H4 (cell line): Measurements from ENCODE around the gene ZNF417. TPM values are rescaled to one million over a fixed set of nuclear protein-coding genes. Genes with fewer than 3 reads are reported as not detected.

ENCODE experiments used
- DNase-seq: peaks from one replicate; pipeline ENCODE4 v3.0.0-alpha.2; 2015; ENCODE audit warnings: low spot score
- total RNA-seq: library from RNA; depleted of rRNA; stranded (reverse); fragments of >200 nt; shearing (Covaris generic); gene quantifications from 2 replicates; pipeline ENCODE4 v1.2.3, GENCODE V29; 2014; rRNA removed

The ZNF417 gene
- total RNA-seq, result 4.9 and 12.1 TPM in 2 replicates

DNA sequence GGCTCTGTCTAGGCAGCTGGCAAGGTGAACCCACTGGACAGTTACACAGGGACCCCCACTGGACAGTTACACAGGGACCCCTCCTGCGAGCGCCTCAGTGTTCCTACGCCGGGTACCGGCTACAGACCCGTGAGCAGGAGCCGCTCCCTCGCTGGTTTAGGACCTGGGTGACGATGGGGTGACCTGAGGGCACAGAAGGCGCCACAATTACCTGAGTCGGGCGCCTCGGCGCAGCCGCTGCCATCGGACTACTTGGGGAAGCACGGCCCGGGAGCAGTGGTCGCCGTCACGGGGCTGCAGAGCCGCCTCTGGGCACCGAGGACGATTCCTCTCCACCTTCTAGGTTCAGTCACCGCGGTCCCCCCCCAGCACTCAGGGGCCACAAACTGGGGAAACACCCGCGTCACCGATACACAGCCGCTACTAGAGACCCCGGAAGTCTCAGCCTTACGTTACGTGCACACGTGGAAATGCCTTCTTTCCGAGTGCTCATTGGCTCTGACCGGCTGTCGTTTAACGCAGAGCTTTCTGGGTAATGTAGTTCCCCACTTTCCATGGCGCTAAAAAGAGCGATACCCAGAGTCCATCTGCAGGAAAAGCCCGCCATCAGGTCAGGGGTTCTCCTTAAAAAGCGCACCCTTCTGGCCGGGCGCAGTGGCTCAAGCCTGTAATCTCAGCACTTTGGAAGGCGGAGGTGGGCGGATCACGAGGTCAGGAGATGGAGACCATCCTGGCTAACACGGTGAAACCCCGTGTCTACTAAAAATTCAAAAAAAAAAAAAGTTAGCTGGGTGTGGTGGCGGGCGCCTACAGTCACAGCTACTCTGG lies at the start of gene ZNF417:
Gene ZNF417 (minus strand): TSS at position 425 of the 828 bp plus-strand sequence. CDS start 181 bp downstream, at position 244.
- DNase-seq, result peak; percentile 97

DNA sequence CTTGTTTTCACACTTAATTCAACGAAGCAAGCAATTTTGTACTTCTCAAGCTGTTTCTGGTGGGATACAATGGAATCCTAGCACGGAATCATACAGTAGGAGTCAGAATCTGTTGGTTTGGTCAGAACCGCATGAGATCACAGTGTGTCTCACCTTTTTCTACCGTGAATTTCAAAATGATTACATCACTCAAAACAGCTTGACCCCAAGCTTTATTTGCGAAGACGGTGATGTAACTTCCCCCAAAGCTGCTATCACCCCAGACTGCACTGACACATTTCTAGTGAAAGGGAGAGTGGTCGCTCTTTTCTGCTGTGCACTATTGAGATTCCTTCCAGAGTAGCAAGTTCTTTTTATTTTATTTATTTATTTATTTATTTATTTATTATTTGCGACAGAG lies 48.4 kb upstream of the ZNF417 start:
- no peak for DNase-seq

DNA sequence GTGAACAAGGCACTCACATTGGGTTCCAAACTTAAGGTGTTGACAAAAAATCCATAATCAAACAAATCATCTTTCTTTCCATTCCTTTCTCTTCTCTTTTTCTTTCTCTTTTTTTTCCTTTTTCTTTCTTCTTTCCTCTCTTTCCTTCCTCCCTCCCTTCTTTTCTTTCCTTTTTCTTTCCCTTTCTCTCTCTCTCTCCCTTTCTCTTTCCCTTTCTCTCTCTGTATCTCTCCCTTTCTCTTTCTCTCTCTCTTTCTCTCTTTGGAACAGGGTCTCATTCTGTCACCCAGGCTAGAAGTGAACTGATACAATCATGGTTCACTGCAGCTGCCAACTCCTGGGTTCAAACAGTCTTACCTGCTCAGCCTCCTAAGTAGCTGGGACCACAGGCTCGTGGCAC lies 45.4 kb upstream of the ZNF417 start:
- DNase-seq, result no peak

DNA sequence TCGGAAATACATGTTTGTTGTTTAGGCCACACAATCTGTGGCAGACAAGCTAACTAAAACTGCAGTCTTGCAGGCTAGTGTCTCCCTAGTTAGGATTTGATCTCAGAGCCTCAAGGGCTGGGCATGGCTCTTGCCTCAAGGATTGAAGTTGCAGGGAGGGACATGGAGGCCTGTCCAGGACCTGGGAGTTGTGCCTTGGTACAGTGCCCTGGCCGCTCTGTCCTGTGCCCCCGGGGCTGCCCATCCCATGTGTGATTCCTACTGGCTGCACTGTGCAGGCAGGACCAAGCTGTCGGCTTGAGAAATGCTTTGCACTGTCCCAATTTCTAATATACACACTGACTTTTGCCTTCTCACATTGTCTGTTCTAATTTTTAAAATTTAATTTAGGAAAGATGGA lies 38.6 kb upstream of the ZNF417 start:
- no peak for DNase-seq

DNA sequence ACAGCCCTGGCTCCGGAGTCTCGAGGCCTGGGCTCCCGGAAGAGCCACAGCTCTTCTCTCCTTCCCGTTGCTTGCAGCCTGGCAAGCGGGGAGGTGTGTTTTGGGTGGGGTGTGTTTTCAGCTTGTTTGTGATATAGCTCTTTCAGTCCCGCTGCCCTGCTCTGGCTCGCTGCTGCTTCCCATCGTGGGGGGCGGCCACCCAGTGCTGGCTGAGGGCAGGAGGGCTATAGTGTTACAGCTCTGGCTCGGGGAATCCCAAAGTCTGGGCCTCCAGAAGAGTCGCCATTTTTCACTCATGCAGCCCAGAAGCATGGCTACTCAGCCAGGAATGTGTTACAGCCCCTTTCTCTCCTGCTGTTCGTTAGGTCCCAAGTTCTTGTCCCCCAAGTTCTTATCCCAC lies 33.3 kb upstream of the ZNF417 start:
- no peak for DNase-seq

DNA sequence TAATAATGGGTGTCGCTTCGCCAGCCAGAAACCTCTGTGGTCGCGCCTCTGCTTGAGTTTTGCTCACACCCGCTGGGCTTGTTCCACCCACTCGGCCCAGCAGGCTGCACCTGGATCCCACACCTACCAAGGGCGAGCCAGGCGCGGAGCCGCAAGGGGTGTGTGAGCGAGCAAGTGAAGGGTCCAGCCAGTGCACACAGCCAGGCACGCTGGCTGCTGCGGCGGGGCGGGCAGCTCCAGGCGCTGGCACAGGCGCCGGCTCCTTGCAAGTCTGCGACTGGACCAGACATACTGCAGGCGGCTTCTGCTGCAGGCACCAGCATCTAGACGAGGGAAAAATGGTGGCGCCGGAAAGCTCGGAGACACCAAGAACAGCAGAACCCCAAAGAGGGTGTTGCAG lies 32.9 kb upstream of the ZNF417 start:
- DNase-seq, result no peak

DNA sequence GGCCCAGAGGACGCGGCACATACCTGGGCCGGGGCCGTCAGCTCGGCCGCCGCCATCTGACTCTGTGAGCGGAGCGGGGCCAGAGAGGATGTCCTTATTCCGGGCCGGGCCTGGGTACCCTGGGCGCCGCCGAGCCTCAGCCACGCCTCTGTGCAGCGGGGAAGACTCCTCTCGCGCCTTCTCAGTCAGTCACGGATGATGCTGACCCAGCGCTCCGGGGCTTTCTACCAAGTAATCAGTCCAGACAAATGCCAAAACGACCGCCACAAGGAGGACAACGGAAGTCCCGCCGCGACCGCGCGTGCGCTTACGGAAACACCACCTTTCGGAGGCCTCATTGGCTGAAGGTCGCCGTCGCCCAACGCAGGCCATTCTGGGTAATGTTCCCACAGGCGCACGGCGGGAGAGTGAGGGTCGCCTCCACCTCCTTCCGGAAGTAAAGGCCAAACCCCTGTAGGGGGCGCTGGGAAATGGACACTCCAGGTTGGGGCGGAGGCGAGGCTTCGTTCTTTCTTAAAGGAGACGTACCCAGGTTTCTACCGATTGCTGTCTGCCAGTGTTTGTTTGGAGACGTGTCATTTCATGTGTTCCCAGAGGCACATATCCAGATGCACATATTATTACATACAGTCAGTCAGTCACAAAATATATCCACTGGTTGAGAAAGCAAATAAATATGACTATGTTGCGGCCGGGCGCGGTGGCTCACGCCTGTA lies 31.2 kb upstream of the ZNF417 start, which contains the start of gene ZNF256:
Gene ZNF256 (minus strand): TSS at position 288 of the 716 bp plus-strand sequence. CDS start 232 bp downstream, at position 56.
- peak; percentile 97 for DNase-seq

DNA sequence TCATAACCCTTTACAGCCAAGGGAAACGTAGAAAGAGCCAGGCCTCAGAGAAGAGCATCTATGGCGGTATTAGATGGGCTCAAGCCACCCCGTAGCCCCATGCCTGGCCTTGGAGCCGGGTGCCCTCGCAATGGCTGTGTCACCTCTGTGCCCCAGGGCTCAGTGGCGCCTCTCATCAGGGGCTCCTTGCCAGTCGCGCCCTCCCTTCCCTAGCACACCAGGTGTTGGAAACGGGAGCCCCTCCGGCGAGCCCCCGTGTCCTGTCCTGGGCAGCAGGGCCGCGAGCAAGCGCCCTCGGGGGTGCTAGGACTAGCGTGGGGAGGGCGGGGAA lies 30.7 kb upstream of the ZNF417 start:
- DNase-seq, result no peak

DNA sequence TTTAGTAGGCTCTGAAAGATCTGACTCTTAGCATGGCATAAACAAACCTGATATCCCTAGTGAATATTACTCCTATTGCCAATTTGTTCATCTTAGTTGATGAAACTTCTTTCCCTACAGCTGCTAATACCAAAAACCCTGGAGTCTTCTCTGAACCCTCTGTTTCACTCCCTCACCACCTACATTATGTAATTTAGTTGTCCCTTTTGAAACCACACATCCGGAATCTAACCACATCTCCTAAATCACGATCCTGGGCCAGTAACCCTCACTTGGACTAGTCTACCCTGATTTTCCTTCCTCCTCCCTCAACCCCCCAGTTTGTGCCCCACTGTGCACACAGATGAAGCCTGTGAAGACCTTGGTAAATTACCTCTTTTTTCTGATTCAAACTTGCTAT lies 29.9 kb upstream of the ZNF417 start:
- no peak for DNase-seq

DNA sequence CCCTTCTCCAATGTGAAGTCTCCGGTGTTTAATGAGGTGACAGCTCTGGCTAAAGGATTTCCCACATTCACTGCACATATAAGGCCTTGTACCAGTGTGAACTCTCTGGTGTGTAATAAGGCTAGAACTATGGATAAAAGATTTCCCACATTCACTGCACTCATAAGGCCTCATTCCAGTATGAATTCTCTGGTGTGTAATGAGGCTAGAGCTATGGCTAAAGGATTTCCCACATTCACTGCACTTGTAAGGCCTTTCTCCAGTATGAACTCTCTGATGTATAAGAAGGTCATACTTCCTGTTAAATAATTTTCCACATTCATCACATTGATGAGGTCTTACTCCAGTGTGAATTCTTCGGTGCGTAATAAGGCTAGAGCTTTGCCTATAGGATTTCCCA lies 25.2 kb upstream of the ZNF417 start:
- no peak for DNase-seq

DNA sequence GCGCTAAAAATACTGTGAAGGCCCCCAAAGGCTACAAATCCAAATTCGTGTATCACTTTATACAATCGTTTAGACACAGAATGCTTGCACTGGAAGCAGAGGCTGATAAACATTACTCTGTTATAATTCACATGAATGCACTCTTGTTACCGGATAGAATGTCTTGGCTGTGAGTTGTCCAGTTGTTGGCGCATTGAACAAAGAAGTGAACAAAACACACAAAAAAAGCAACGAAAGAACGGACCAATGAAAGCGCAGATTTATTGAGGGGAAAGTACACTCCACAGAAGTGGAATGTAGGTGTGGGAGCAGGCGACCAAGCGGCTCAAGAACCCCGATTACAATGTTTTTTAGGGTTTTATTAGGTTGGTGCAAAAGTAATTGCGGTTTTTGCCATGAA lies 19.3 kb upstream of the ZNF417 start:
- DNase-seq, result no peak

DNA sequence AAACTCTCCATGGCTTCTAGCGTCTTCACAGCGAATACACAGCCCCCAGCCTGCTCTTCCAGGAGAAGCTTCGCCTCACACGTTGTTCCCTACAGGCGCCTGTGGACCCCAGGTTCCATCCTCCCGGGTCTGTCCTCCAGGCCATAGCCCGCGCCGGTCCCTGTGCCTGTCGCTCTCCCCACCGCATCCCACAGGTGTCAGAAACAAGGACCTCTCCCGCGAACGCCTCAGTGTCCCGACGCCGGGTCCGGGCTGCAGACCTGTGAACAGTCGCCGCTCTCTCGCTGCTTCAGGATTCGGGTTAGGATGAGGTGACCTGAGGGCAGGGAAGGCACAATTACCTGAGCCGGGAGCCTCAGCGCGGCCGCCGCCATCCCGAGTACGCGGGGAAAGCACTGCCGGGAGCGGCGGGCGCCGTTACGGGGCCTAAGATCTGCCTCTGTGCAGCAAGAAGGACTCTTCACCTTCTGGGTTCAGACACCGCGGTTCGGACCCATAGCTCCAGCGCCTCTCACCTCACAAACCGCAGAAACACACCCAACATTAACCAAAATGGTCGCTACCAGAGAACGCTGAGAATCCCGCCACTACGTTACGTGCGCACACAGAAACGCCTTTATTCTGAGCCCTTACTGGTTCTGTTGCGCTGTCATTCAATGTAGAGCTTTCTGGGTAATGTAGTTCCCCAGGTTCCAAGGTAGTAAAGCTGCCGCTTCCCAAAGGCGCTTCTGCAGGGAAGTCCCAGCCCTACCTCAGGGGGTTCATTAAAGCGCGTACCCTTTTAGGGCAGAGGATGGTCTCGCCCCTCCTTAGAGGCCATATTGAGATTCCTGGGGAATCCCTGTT lies 18.7 kb upstream of the ZNF417 start, which contains the start of gene ZNF418:
Gene ZNF418 (minus strand): TSS at position 583 of the 846 bp plus-strand sequence. CDS start 1,580 bp downstream, outside the sequence.
- no peak for DNase-seq

DNA sequence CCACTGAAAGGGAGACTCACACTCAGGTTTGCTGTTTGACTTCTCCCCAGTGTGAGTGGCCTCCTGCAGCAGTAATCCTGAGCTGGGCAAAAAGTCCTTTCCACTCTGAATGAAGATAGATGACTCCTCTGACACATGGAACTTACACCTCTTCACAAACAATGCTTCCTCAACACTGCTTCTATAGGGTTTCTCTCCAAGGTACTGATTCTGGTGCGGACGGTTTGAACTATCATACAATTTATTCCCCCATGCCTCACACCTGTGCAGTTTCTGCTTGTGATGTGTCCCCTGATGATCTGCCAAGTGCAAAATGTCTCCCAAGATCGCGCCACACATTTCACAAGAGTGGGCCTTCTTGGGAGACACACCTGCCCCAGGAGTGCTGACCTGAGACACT lies 11.2 kb upstream of the ZNF417 start:
- no peak for DNase-seq

DNA sequence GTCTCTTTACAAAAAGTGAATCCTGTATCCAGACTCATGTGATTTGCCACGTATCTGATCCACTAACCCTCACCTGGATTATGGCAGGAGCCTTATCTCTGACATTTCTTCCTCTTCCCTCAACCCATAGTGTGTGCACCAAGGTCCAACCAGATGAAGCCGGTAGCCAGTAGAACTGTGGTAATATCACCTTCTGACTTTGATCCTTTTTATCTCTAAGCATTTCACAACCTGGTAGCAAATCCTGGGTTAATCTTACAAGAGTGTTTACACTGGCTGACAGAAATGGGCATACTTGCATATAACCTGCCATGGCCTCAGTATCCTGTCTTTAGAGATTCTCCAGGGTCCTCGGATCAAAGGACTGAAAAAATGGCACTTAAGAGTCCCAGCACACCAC lies 1.9 kb downstream of the ZNF417 start:
- DNase-seq, result no peak

DNA sequence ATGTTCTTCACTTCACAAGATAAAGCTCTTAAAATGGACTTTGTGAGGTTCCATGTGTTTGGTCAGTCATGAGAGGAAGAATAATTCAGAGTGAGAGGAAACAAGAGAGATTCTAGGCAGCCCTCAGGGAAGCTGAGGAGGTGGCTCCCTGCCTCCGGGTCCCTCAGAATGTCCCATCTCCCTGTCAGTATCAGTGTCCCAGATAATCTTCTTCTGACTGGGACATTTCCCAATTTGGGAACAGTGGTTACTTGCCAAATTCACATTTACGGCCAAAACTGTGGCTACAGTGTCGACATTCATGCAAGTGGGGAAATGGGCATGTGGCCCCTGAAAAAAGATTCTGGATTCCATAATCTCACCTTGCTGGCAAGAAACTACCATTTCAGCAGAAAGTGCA lies 9.0 kb downstream of the ZNF417 start:
- no peak for DNase-seq

DNA sequence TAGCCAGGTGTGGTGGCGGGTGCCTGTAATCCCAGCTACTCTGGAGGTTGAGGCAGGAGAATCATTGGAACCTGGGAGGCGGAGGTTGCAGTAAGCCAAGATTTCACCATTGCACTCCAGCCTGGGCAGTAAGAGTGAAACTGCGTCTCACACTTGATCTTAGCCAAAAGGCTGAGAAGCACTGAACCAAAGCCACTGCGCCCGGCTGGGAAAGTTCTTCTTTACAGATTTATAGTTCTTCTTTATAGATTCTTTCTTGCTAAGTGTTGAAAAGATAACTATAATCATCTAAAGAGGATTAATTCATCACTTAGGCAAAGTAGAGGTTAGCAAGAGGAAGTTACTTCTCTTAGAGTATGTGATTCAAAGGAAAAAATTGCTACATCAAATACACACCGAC lies 11.1 kb downstream of the ZNF417 start:
- no peak for DNase-seq

DNA sequence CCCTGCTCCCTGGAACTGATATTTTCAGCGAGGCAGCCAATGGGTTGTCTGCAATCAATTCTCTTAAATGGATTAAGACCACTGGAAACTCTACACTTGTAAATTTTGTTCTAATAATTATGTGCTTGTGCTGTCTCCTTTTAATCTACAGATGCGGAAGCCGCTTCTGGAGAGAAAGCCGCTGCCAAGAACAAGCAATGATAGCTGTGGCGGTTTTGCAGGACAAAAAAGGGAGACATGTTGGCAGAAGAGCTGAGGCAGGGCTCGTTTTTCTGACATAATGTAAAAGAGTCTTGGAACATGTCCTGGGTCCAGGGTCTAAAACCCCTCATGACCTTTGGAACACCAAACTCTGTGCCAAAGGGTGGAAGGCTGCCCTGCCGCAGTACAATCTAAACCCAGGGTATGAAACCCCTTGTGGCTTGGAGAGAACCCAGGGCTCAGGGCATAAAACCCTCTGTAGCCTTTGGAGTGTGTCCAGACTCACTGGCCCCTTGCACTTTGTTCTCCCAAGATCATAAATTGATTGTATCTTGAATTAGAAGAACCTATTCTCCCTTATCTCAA lies 12.7 kb downstream of the ZNF417 start:
- DNase-seq, result no peak

DNA sequence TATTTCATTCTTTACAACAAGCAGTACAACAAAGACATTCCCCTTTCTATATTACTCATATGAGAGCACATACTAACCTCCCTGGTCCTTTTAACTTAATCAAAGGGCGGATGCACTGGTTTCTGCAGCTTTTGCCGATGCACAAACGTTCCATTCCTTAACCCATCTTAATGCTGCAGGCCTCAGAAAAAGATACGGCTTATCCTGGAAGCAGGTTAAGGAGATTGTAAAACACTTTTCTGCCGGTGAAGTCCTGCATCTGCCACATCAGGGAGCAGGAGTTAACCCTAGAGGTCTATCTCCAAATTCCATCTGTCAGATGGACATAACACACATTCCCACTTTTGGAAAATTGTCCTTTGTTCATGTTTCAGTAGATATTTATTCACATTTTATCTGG lies 16.1 kb downstream of the ZNF417 start:
- DNase-seq, result no peak

DNA sequence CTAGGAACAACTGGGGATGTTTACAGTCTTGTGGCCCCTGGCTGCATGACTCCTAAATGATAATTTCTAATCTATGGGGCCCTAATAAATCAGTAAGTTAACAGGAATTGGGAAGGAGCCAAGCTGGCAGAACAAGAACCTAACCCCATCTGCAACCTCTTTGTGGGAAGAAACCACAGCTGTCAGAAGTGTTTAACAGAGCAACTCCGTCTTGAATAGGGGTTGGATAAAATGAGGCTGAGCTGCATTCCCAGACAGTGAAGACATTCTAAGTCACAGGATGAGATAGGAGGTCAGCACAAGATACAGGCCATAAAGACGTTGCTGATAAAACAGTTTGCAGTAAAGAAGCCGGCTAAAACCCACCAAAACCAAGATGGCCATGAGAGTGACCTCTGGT lies 25.7 kb downstream of the ZNF417 start:
- peak; percentile 42 for DNase-seq

DNA sequence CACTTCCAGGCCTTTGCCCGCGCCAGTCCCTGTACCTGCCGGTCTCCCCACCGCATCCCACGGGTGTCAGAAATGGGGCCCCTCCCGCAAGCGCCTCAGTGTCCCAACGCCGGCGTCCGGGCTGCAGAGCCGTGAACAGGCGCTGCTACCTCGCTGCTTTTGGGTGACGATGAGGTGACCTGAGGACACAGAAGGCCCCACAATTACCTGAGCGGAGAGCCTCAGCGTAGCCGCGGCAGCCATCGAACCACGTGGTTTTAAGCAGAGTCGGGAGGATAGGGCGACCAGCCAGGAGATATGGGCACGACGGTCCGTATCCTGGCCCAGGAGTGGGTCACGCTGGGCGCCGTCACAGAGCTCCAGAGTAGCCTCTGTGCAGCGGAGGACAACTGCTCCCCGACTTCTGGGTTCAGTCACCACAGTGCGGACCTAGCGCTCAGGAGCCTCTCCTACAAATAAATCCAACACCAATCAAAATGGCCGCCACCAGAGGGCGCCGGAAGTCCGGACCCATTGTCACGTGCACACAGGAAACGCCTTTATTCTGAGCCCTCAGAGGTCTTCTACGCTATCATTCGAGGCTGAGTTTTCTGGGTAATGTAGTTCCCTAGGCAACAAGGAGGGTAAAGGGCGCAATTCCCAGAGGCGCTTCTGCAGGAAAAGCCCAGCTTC lies 27.7 kb downstream of the ZNF417 start, which contains the start of gene ZNF814:
Gene ZNF814 (minus strand): TSS at position 478 of the 672 bp plus-strand sequence. CDS start 235 bp downstream, at position 243.
- peak; percentile 92 for DNase-seq

DNA sequence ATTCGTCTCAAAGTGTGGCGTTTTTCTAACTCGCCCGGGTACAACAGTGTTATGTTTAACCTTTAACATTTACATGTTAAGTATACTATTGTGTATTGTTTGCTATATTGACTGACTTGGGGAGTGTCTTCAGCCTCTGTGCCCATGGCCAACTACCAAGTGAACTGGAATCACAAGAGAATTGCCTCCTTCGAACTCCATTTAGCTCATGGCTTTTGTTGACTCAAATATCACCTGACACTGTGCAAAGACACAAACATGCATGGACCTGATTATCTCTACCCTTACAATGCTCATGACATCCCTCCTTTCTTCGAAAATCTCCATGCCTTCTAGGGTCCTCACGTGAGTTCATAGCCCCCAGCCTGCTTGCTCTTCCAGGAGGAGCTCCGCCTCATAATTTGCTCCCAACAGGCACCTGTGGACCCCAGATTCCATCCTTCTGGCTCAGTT lies 28.3 kb downstream of the ZNF417 start:
- no peak for DNase-seq
